Uterus (tissue), 4 donors: ENCODE data around the gene AZIN2. TPM values are rescaled to one million over a fixed set of nuclear protein-coding genes. Genes with fewer than 3 reads are reported as not detected.

Experiments
- DNase-seq, 2 donors: peaks; one replicate each; pipeline ENCODE4 v3.0.0-alpha.2; 2019 to 2020
- H3K27ac ChIP-seq, 2 donors: fragments of 200-600 bp; sonication (generic); 1 replicate in 1 of 2; 2 replicates in 1 of 2; pipeline ENCODE4 v1.5.1; 2016 to 2018
- H3K27me3 ChIP-seq, 2 donors: fragments of 200-600 bp; sonication (generic); one replicate each; pipeline ENCODE4 v1.5.1; 2018 to 2019; ENCODE audit warnings: control low read depth in 1 of 2
- H3K36me3 ChIP-seq, 2 donors: fragments of 200-600 bp; sonication (generic); one replicate each; pipeline ENCODE4 v1.5.1; 2019; ENCODE audit warnings: control low read depth in 1 of 2
- H3K4me1 ChIP-seq, 2 donors: fragments of 200-600 bp; sonication (generic); one replicate each; pipeline ENCODE4 v1.5.1; 2018 to 2019; ENCODE audit warnings: control low read depth in 1 of 2
- H3K4me3 ChIP-seq, 2 donors: fragments of 200-600 bp; sonication (generic); 1 replicate in 1 of 2; 2 replicates in 1 of 2; pipeline ENCODE4 v1.5.1; 2018 to 2019; ENCODE audit warnings: mild to moderate bottlenecking in 1 of 2
- H3K9me3 ChIP-seq, 2 donors: fragments of 200-600 bp; sonication (generic); one replicate each; pipeline ENCODE4 v1.5.1; 2019; ENCODE audit warnings: control low read depth in 1 of 2
- CTCF ChIP-seq, 4 experiments: fragments of 200-600 bp in 2 of 4; fragments of 450-650 bp in 2 of 4; sonication (generic) in 2 of 4; IDR thresholded peaks; one replicate each; pipeline ENCODE4 v1.5.1; 2016 to 2019; ENCODE audit warnings: antibody characterized with exemption in 4 of 4, mild to moderate bottlenecking in 2 of 4, moderate library complexity in 1 of 4
- POLR2A ChIP-seq, 2 donors: fragments of 450-650 bp; IDR thresholded peaks; one replicate each; pipeline ENCODE4 v1.6.1; 2016; ENCODE audit warnings: antibody characterized with exemption in 2 of 2, mild to moderate bottlenecking in 1 of 2, moderate library complexity in 1 of 2
- intact Hi-C: fragments of 100-400 bp; cut with DNase I; formaldehyde crosslinking; loops from one replicate; pipeline ENCODE4 v1.15.1; 2023; ENCODE audit warnings: low total_unique reads
- total RNA-seq, 4 donors: library from RNA; depleted of rRNA in 3 of 4; stranded (reverse); fragments of >200 nt in 3 of 4; gene quantifications; one replicate each; pipeline versions ENCODE4 v1.1.0 to v1.2.4, GENCODE V29; 2014 to 2023
- donor health status: DM: yes; HTN: yes; CAD: no.

Gene AZIN2
- total RNA-seq, 4 donors from 2014 or later, result 1.2 to 16.1 (median 6.9) TPM

GRCh38 chr1:33070628-33071027 lies 10.3 kb upstream of the AZIN2 start:
- Histone ChIP-seq H3K27me3 (no peaks in the 10 kb centered on the region), H3K9me3 (no peaks in the 10 kb centered on the region), H3K36me3 (no peaks in the 10 kb centered on the region), H3K4me3 (no peak overlapping the region), H3K4me1 (no peaks in the 10 kb centered on the region), H3K27ac (no peak overlapping the region)
- DNase-seq, result no peak
- intact Hi-C loops, result no loop called here
- TF ChIP-seq POLR2A (IDR thresholded peaks at IDR 0.05), result no peak
- TF ChIP-seq CTCF (IDR thresholded peaks at IDR 0.05), result no peak

GRCh38 chr1:33072707-33073106 lies 8.2 kb upstream of the AZIN2 start:
- DNase-seq, result no peak
- intact Hi-C loops, result no loop called here
- Histone ChIP-seq H3K27ac (no peak overlapping the region), H3K9me3 (no peaks in the 10 kb centered on the region), H3K36me3 (no peaks in the 10 kb centered on the region), H3K27me3 (no peaks in the 10 kb centered on the region), H3K4me1 (no peaks in the 10 kb centered on the region), H3K4me3 (no peak overlapping the region)
- TF ChIP-seq CTCF (IDR thresholded peaks at IDR 0.05) (no peak), POLR2A (IDR thresholded peaks at IDR 0.05) (no peak)

- DNase-seq, result no peak
- Histone ChIP-seq H3K27ac (no peak overlapping the region), H3K36me3 (no peaks in the 10 kb centered on the region), H3K4me3 (no peak overlapping the region), H3K27me3 (no peaks in the 10 kb centered on the region), H3K9me3 (no peaks in the 10 kb centered on the region), H3K4me1 (no peaks in the 10 kb centered on the region)
- intact Hi-C loops, result no loop called here
- TF ChIP-seq CTCF (IDR thresholded peaks at IDR 0.05) (no peak), POLR2A (IDR thresholded peaks at IDR 0.05) (no peak)
Measured at GRCh38 chr1:33074193-33074945, 6.6 kb upstream of the AZIN2 start.

- H3K4me1 ChIP-seq, result no peaks in the 10 kb centered on the region
- TF ChIP-seq CTCF (IDR thresholded peaks at IDR 0.05) (no peak), POLR2A (IDR thresholded peaks at IDR 0.05) (no peak)
- no peaks in the 10 kb centered on the region for H3K27me3 ChIP-seq
- H3K4me3 ChIP-seq, result no peak overlapping the region
- no peaks in the 10 kb centered on the region for H3K36me3 ChIP-seq
- DNase-seq, result no peak
- intact Hi-C loops, result no loop called here
- no peaks in the 10 kb centered on the region for H3K9me3 ChIP-seq
- no peak overlapping the region for H3K27ac ChIP-seq
Measured at GRCh38 chr1:33078030-33078591, 2.8 kb upstream of the AZIN2 start.

GRCh38 chr1:33080373-33080772 lies 580 bp upstream of the AZIN2 start:
- TF ChIP-seq POLR2A (IDR thresholded peaks at IDR 0.05), result no peak
- TF ChIP-seq CTCF (IDR thresholded peaks at IDR 0.05), result no peak
- intact Hi-C loops, result loop anchor here (10.0 kb wide), 1 partner anchor 146 kb away; no protein-coding TSS in a partner anchor
- Histone ChIP-seq H3K4me1 (no peaks in the 10 kb centered on the region), H3K27me3 (no peaks in the 10 kb centered on the region), H3K27ac (peak overlapping the region in 1 of 2 donors; percentile 64), H3K4me3 (peak overlapping the region; percentile 55 to 57), H3K36me3 (no peaks in the 10 kb centered on the region), H3K9me3 (no peaks in the 10 kb centered on the region)
- no peak for DNase-seq
